ENCODE measurements around the gene TREH.
"Not testable (repeated sequence)": the region's sequence is repeated elsewhere in the genome, so short reads cannot be mapped to it uniquely, and the experiment has no call there.

Gene TREH

DNA sequence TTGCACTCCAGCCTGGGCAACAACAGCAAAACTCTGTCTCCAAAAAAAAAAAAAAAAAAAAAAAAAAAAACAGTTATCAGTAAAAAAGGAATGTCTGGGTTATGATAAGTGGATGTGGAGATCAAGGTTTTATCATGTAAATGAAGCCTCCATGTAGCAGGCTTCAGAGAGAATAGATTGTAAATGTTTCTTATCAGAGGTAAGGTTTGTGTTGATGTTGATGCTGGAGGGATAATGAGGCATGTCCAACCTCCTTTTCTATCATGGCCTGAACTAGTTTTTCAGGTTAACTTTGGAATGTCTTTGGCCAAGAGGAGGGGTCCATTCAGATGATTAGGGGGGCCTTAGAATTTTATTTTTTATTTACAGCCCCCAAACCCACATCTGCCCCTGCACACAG lies 35.4 kb upstream of the TREH start:
- TF ChIP-seq, protein P1, sequence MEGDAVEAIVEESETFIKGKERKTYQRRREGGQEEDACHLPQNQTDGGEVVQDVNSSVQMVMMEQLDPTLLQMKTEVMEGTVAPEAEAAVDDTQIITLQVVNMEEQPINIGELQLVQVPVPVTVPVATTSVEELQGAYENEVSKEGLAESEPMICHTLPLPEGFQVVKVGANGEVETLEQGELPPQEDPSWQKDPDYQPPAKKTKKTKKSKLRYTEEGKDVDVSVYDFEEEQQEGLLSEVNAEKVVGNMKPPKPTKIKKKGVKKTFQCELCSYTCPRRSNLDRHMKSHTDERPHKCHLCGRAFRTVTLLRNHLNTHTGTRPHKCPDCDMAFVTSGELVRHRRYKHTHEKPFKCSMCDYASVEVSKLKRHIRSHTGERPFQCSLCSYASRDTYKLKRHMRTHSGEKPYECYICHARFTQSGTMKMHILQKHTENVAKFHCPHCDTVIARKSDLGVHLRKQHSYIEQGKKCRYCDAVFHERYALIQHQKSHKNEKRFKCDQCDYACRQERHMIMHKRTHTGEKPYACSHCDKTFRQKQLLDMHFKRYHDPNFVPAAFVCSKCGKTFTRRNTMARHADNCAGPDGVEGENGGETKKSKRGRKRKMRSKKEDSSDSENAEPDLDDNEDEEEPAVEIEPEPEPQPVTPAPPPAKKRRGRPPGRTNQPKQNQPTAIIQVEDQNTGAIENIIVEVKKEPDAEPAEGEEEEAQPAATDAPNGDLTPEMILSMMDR (IDR thresholded peaks at IDR 0.05; ENCODE audit: borderline replicate concordance, insufficient read depth, low read depth, low read length), result no peak
- no peak overlapping the region for H3K4me3 ChIP-seq (ENCODE audit: low read depth, low read length)

DNA sequence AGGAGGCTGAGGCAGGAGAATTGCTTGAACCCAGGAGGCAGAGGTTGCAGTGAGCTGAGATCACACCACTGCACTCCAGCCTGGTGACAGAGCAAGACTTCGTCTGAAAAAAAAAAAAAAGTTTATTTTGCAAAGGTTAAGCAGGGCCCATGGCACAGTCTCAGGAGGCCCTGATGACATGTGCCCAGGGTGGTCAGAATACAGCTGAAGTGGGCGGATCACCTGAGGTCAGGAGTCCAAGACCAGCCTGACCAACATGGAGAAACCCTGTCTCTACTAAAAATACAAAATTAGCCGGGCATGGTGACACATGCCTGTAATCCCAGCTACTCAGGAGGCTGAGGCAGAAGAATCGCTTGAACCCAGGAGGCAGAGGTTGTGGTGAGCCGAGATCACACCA lies 35.0 kb upstream of the TREH start:
- H3K4me3 ChIP-seq (ENCODE audit: low read depth, low read length), result not testable (repeated sequence)

DNA sequence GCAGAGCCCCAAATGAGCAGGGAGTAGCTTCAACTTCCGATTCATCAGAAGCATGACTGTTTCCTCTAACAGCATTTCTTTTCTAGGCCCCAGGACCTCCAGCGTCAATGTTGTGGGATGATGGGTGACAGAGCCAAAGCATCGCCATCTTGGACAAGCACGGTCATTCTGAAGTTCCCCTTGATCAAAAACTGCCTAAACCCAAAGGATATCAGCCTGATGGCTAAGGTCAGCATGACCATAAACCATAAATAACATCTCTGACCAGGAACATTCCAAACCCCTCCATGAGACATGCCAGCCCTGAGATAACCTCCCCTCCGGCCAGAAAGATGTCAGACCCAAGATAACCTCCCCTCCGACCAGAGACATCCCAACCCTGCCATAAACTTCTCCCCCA lies 28.8 kb upstream of the TREH start:
- H3K4me3 ChIP-seq (ENCODE audit: low read depth, low read length), result no peak overlapping the region
- TF ChIP-seq, protein P1 (IDR thresholded peaks at IDR 0.05; ENCODE audit: borderline replicate concordance, insufficient read depth, low read depth, low read length), result no peak

DNA sequence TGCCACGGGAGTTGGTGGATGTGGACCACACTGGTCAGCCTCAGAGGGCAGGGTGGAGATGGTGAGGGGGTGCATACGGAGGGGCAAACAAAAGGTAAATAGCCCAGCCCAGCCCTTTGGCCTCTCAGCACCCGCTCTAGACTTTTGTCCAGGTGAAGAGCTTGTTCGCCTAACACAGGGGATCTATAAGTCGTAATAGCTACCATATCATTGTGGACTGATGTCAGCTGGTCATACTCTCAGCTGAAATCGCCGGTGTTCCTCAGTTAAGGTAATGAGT lies 27.0 kb upstream of the TREH start:
- no peak overlapping the region for H3K4me3 ChIP-seq (ENCODE audit: low read depth, low read length)
- TF ChIP-seq, protein P1 (IDR thresholded peaks at IDR 0.05; ENCODE audit: borderline replicate concordance, insufficient read depth, low read depth, low read length), result no peak

DNA sequence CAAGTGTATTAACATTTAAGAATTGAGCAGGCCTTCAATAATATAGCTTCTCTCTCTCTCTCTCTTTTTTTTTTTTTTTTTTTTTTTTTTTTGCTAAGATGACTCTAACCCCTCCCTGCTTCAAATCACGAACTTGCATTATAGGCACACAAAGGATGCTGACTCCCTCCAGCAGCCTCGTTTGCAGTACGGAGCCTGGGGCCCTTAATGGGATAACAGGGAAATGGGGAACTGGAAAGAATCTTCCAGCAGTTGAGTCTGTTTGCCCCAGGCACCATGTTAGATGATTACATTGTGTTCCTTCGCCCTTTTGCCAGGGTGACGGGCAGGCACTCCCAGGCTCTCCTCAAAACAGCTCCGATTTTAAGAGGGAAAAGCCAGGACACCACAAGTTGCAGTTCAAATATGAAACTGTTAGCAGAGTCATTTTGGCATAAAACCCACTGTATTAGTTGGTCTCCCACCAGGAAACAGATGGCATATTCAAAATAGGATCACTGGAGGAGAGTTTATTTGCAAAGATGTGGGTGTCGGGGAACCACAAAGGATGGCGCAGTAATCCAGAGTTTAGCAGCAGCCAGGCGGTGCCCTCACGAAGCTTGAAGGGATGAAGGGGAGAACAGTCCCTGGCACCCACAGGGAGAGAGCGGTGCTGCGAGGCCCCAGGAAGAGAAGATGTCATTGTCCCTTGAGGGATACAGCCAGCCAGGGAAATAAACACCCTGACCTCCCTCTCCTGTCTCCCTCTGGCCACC lies 26.5 kb upstream of the TREH start:
- no peak overlapping the region for H3K4me3 ChIP-seq (ENCODE audit: low read depth, low read length)
- TF ChIP-seq, protein P1 (IDR thresholded peaks at IDR 0.05; ENCODE audit: borderline replicate concordance, insufficient read depth, low read depth, low read length), result no peak

DNA sequence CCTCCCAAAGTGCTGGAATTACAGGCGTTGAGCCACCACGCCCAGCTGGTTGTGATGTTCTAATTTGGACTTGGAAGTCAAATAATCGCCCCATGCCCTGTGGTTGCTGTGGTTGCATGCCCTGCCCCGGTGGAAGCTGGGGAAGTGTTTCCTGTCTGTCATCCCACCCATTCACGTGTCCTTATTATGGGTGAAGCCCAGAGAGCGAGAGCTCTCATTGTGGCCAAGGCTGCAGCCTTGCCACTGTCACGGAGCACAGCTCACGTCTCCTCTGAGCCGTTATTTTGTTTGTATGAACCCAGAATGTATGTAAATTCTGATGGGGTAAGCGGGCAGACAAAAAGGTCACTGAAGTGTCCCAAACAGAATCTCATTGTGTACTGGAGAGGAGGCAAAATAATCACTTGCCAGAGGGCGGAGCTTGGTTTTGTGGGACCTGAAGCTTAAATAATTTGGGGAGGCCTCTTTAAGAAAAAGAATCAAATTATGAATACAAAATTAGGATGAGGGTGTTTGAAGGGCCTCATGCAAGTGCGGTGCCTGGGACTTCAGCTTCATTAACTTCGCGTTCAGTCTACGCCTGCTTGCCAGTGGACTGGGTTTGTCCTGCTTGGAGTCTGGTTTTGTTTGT lies 25.8 kb upstream of the TREH start:
- TF ChIP-seq, protein P1 (IDR thresholded peaks at IDR 0.05; ENCODE audit: borderline replicate concordance, insufficient read depth, low read depth, low read length), result no peak

DNA sequence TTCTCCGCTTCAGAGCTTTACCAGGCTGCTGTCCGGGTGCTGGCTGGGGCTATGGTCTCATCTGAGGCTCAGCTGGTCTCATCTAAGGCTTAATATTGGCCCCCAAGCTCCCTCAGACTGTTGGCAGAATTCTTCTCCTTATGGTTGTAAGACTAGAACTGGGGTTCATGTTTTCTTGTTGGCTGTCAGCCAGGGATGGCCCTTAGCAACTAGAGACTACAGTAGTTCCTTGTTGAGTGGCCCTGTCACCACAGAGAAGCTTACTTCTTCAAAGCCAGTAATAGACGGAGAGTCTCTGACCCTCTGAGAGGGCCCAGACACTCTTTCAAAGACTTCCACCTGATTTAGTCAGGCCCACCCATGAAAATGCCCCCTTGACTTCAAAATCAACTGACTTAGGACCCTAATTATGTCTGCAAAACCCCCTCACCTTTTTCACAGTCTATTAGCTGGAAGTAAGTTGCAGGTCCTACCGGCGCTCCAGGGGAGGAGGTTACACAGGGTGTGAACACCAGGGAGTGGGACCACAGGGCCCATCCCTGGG lies 24.2 kb upstream of the TREH start:
- TF ChIP-seq, protein P1 (IDR thresholded peaks at IDR 0.05; ENCODE audit: borderline replicate concordance, insufficient read depth, low read depth, low read length), result no peak
- no peak overlapping the region for H3K4me3 ChIP-seq (ENCODE audit: low read depth, low read length)

More for the DNA sequence above, 25.8 kb upstream of the TREH start:
- H3K4me3 ChIP-seq (ENCODE audit: low read depth, low read length), result no peak overlapping the region
